Hematopoietic multipotent progenitor cell treated with erythropoietin and hydrocortisone succinate and interleukin-3 and kit ligand, for 17 days (in vitro differentiated cells): ENCODE measurements around the gene PXDN.

Source experiments
- DNase-seq: peaks from one replicate; pipeline ENCODE4 v3.0.0-alpha.2; 2015; ENCODE audit warnings: low spot score

PXDN gene

DNA sequence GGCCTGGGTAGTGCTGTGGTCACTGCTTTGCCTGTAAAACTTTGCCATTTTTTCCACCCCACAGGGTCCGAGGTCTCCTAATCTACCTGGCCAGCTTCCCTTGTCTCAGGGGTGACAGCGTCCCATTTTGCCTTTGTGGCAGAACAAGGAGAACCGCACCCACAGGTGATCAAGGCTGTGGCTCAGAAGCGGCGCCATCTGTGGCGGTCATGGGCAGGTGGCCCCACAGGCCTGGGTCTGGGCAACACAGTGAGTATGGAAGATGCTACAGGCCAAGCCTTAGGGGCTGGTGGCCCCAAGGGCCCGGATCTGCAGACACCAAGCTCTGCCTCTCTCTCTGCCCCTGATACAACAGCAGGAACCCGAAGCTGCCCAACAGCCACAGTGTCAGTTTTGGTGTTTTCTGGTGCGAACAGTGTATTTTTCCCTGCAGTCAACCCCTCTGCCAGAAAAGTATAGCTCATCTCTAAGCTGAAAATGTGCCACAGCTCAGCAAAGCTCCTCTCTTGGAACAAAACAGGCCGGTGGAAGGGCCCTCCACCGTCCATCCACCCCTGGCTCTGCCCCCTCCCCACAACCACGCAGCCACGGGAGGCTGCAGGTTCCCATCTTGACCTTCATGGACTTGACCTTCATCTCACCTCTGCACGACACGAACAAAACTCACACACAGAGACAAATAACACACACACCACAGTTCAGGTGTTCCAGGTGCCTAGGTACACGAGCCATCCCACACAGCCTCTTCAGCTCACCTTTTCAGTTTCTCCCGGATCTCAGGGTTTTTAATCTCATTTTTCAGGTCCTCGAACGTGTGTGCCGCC is 96.7 kb downstream of the PXDN start:
- no peak for DNase-seq

DNA sequence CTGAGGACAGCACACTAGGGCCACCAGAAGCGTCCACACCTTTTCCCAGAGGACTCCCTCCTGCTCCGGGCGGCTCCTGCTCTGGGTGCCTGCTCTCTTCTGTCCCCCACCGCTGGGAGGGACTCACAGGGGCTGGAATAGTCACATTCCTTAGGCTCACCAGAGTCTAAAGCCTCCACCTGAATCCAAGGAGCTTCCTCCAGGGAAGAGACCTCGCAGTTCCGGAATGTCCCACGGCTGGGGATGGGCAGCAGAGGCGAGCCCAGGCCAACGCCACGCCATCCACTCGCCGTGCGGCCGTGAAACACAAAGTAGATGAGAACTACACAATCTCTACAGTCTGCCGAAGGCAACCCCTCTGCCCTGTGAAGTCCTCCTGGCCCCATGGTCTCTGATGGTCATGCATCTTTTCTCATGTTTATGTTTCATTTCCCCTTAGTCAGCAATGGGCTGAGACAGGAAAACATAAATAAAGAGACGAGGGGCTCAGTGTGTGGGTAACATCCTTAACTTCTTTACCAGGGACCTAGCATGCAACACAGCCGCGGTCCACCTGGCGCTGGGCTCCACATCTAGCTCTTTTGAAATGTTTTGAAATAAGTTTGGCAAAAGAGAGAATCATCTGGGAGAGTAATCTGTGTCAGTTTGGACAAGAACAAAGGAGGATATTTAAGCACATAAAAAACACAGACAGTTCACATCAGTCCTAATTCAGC is 98.4 kb downstream of the PXDN start:
- DNase-seq: no peak

DNA sequence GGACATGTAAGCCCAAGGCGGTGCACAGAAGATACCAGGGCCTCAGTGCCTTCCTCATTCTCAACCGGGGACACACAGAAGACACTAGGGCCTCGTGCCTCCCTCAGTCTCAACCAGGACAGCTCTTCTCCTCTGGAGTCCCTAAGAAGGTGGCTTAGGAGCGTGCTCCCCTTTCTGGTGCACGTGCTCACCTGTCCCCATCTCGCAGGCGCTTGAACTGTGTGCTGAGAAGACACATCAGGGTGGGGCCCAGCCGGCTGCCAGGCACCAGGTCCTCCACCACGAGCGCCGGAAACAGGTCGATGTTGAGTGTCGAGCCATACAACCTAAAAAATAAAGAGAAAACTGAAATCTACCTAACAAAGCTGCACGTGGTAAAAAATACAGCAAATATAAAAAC is 99.9 kb downstream of the PXDN start:
- no peak for DNase-seq

DNA sequence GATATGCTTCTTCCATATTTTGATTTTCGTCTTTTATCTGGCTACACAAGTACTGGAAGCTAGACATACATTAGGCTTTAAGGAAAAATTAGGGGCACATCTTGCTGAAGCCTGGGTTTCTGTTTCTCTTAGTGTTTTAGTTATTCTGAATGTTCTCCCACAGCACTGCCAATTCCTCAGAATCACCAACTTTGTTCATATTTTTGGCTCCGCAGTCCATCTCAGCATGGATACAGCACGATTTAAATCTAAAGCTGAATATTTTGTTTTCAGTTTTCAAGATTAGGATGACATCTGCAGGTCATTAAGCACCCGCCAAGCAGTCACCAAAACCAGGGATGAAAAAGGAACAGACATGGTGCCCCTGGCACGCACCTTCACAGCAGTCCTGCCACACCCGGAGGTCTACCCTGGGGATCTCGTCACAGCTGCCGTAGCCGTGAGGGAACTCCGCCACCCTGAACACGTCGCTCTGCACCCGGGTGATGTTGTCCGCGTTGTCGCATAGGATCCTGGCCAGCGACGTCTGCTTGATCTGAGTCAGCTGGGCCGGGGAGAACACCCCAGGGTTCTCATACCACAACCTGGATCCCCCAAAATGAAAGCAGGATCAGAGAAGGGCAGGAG is 101.2 kb downstream of the PXDN start:
- DNase-seq: no peak

DNA sequence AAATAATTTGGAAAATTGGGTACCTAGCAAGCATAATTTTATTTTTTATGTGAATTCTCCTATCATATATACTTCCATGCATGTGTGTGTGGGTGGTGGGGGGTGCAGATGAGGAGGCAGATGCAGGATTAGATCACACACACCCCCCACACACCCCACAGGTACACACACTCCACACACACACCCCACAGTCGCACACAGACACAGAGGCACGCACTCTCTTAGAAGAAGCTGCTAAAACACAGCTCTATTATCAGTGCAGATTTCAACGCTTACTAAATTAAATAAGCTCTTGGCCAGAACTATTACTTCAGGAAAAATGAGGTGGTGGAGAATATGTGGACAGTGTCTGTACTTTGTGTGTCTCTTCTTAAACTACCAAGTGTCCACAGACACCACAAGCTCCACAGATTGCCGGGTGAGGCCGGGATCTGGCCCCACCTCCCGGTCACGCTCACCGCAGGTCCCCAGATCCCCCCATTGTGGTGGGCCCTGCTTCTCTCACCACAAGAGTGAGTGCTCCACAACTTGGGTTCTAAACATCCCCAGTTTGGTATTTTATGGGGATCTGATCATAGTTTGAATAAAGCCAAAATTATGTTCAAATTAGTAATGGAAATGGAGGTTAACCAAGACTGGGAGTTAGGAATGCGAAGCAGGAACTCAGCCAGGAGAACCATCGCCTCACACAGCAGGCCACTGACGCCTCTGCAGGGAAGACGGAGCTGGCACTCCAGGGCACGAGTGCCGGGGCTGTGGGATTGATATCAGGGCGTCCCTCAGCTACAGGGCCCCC is 102.1 kb downstream of the PXDN start:
- DNase-seq: no peak

DNA sequence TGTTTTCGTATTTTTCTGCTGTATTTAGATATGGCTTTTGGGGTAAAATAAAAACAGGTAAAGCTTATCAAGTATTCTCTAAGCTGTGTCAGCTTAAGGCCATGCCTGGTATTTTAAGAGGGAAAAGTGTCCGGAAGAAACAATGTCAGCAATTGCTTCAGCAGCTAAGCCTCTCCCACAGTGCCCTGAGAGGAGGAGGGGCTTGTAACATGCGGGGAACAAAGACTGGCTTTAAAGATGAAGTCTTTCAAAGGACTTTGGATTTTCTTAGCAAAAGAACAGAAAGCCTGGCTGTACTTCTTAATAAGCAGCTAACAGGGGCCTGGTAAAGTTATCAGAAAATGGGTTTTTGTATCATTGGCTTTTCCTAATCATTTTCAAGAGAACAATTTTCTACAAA is 102.8 kb downstream of the PXDN start:
- DNase-seq: no peak

DNA sequence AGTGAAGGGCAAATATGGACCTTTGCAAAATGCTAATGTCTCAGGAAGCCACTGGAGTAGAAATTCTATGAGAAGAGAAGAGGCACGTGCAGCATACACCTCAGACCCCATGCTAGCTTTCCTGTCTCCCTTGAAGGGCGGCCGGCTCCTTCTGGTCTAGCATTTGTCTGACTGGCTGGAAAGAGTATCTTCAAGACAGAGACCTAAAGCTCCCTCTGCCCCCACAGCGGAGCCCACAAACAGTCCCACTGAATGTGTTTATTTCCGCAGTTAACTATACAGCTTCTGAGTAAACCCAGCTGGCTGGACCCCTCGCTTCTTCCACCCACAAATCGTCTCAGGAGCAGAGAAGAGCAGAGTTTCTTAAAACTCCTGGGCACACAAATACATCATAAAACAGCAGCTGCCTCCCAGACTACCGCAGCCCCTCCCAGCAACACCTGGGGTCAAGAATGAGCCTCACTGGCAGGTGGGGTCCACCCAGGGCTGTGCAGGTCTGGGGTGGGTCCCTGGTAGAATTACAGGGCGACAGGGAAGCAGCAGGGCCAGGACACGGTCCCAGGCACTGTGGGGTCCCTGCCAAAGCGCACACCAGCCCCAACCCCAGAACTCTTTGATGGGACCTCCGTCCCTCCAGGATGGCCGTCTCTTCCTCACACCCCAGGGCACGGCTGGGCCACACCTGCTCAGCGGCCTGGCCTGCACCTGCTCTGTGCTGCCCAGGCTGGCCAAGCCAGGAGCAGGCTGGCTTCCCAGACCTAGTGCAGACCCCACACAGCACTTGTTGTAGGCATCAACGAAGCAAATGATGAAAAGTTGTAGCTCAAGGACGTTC is 103.8 kb downstream of the PXDN start:
- no peak for DNase-seq

DNA sequence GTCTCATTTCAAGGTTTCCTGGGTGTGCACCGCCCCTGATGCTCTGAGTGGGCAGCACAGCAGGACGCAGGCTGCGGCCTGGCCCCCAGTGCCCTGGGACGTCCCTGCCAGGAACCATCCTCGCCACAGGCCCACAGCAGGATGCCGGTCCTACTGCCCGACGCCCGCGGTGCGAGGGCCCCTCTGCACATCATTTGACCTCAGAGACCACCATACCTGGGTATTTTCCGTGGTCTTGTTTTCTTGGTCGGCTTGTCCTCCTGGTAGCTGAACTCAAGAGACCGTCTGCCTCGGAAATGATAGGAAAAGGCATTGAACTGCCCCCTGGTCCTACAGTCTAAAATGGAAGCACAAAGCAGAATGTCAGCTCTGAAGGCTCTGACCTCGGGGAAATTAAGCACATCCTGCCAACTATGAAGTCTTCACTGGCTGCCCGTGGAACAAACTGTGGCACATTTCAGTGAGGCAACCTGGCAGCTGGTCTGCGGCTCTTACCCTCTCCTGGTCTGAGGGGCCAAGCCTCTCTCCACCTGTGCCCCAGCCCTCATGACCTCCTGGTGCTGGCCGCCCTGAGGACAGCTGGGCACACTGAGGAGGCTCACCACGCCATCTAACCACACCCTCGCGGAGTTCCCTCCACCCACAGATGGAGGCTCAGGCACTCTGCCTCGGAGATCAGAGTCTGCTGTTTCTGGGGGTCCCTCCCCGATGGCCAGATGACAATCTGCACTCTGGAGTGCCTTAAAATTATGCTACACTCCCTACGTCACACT is 105.0 kb downstream of the PXDN start:
- no peak for DNase-seq

DNA sequence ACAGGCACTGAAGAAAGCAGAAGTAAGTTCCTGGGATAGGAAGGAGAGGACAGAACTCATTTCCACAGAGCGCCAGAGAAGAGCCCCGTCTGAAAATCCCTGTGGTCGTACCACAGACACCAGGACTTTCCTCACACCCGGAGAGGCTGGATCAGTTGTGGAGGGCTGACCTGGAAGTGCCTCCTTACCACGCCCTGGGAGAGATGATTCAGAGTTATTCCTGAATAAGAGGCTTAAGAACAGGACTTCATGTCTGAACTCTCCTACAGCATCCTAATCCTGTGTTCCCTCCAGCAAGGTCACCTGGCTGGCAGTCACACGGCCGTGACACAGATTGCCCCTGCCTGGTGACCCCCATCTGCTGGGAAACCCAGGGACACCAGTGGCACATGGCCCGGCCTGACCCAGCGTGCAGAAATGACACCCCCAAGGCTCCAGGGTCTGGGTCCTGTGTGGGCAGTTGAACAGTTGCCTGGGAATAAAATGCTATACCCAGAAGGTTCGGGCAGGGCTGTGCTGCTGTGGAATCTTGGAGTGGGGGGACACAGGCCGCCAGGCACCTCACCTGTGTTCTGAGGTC is 105.9 kb downstream of the PXDN start:
- no peak for DNase-seq

DNA sequence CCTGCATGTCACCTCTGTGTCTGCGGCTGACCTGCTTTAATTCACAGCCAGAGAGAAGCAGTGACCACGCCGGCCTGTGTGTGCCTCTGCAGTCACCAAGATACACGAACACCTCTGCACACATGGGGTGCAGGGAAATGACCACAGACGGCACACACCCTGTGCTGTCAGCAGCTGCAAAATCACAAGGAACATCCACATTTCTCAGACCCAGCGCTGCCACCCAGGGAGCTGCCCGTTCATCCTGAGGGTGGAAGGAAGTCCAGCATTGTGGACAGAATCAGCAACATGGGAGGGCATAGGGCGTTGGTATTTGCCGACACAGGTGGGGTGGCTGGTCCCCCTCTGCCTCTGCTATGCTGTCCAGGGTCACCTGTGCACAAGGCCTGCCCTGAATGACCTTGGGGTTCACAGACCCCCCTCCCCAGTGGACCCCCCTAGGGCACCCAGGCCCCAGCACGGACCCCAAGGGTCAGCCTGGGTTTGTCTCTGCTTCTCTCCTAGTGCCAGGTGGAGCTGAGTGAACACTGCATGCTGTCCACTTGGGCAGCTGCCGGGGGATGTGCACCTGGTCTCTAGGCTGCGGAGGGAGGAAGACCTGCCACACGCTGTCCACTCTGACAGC is 107.4 kb downstream of the PXDN start:
- DNase-seq: no peak

DNA sequence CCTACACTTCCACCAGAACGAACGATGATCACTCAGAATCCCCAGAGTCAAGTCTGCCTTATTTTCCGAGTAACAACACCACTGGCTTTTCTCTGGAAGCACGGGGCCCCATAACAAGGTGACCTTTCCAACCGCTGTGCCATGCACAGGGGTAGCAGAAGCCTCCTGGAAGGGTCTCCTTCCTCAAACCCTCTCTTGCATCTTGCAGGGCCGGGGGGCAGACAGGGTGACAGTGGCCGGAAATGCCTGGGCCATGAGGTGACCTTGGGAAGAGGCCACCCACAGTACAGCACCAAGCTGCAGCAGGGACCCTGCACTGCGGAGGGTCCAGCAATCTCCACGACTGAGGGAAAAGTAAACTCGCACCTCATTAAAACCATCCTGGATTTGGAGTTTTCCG is 108.5 kb downstream of the PXDN start:
- no peak for DNase-seq

DNA sequence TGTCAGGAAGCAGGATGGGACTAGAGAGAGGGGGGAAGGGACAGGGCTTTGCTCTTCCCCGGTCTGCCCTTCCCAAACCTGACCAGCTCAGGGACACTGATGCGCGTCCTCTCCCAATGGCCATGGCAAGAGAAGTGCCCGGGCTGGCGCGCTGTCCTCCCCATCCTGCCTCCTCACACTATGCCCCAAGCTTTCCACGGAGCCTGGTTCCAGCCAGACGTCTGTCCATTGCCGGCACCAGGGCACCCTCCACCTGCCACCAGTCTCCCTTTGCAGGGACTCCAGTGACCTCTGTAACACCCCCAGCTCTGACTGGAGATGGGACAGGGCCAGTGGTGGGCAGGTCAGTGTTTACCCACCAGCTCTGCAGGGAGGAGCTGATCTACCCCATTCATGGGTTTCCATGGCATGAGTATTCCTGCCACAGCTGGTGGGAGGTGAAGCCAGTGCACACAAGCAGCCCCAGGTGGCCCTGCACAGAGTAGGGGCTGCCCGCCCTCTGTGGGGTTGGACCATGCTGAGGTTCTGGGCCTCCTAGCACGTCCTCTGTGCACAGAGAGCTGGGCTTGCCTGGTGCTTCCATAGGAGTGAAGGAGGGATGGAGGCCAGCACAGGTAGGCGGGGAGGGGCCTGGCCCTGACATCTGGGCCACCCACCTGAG is 109.5 kb downstream of the PXDN start:
- no peak for DNase-seq

DNA sequence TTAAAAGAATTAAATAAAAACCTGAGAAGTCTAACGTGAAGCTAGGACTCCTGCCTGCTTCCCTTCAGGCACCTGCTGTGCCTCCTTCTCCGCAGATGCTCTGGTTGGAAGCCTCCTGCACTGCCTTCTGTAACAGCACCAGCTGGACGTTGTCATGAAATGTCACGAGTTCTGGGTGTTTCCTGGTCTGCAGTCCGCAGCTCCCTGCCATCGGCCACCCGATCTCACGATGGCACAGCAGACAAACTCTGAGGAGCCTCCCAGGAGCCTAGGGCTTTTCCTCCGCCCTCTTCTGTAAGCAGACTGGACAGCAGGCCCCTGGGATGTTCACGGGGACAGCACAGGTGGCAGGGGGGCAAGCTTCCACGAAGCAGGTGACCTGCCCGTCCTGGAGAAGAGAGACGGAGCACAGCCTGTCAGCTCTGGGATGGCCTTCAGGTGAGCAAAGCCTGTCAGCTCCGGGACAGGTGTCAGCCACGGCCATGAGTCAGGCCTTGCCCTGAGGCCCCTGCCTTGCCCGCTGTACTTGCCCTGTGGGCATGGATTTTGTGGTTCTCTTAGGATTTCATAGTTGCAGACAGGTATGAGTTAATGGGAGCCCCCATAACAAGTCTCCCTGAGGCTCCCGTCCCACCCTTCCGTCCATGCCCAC is 110.3 kb downstream of the PXDN start:
- no peak for DNase-seq

DNA sequence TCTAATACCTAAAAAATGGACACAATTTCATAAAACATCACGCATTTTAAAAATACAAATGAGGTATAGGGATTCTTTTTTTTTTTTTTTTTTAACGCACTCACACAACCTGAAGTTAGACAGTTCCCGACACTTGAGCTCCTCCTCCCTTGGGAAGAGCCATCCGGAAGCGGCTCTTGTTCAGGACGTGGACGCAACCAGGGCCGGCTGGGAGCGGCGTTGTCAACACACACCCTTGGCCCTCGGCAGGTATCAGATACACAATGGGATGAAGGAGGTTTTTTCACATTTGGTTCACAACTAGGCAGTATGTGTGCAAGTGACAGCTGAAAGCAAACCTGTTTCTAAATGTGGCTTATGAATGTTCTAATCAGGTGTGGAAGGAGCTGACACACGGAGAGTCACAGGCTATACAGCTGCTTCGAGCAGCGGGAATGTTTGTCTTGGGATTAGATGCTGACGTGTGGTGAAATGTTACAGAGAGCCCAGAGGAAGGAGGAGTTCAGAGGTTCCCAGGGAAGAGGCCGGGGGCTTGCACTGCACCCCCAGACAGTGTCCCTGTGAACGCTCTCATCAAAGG is 111.1 kb downstream of the PXDN start:
- no peak for DNase-seq

DNA sequence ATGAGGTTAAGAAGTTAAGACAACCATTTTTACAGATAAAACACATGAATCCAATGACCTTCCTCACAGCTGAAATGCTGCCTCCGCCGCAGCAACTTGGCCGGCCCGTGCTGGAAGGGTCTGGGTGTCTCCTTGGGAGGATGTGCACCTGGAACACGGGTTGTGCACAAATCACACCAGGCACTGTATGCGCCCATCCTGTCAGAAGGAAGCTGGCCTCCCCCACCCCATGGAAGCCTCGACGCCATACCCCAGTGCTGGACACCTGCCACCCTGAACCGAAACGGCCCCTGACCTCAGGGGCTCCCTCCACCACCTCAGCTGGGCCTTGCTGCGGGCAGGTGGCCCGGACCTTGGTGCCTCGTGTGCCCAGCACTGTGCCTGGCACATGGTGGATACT is 111.8 kb downstream of the PXDN start:
- no peak for DNase-seq

DNA sequence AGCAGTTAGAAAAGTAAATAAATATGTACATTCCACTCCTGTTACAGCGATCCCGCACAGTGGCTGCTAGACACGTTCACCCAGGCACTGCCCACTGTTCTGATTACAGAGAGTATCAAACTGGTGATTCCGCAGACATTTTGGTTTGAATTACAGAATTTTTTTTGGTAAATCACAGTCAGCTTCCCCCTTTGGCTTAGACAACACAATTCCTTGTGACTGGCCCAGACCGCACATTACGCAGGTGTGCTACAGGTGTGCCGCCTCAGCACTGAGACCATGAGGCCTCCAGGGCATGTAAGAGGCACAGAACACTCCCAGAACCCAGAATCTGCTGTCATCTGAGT is 112.3 kb downstream of the PXDN start:
- no peak for DNase-seq

DNA sequence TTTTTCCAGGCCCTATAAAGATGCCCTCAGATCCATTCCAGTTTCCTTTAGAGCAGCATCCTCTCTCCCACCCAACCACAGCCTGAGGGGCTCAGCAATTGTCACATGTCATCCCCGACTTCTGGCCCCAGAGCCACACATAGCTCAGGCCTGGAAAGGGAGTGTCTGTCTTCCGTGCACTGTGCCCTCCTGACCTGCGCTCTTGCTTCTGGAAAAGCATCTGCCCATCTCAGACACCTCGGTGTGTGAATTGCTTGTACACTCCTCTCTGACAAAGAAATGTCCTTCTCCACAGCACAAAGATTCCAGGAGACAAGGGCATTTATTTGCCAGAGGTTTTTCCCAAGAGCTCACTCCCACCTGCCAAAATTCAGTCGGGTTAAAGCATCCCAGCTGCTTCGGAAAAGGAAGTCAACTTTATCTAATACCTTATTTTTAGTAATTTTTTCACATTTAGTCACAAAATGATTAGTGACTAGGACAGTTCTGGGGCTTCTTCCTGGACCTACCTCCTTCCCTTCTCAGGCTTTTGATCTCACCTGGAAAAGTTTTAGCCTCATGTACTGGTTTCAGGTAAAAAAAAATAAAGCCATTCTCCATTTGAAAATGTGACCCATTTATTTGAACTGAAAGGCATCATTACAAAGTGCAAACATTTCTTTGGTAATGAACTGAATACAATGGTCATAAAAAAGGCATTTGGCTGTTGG is 112.9 kb downstream of the PXDN start:
- DNase-seq: no peak

DNA sequence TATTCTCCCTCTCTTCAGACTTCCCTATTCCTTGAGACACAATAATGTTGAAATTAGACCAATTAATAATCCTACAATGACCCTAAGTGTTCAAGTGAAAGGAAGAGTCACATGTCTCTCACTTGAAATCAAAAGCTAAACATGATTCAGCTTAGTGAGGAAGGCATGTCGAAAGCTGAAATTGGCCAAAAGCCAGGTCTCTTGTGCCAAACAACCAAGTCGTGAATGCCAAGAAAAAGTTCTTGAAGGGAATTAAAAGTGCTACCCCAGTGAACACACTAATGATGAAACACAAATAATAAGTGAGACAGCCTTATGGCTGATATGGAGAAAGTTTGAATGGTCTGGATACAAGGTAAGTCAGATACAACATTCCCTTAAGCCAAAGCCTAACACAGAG is 115.4 kb downstream of the PXDN start:
- no peak for DNase-seq
